ENCODE data around the gene C5orf22. TPM values are rescaled to one million over a fixed set of nuclear protein-coding genes. Genes with fewer than 3 reads are reported as not detected.

C5orf22 gene
- total RNA-seq, 1 experiment from 2014 or later: 18.5 TPM

DNA sequence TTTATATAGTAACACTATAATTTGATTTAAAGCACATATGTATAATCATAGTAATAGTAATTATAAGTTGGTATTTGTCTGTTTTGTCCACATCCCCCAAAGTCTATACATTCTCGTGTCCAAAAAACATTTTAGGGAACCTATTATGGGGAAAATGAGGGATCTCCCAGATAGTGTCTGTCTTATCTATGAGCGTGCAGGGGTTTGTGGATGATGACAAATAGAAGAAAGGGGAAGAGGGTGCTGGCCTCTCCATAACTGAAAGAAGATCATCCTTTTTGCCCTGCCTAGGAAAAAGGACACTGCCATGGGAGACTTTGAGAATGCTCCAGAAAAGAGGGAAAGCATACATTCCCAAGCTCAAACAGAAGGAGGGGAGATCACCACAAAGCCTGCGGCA, 45.3 kb downstream of the C5orf22 start:
- no TSS peak for BruUV-seq (replicated peaks)
- H3K4me3 Mint-ChIP-seq (ENCODE audit: unreplicated experiment): no peak overlapping the region
- POLR2A ChIA-PET: no interaction called here
- peaks cover 59% of the 10 kb centered on the region for H3K27me3 Mint-ChIP-seq (ENCODE audit: insufficient read depth, unreplicated experiment)
- no peak overlapping the region for H3K27ac Mint-ChIP-seq (ENCODE audit: low read depth, unreplicated experiment)
- intact Hi-C loops (cut with micrococcal nuclease): no loop called here
- TF ChIP-seq, protein P1, sequence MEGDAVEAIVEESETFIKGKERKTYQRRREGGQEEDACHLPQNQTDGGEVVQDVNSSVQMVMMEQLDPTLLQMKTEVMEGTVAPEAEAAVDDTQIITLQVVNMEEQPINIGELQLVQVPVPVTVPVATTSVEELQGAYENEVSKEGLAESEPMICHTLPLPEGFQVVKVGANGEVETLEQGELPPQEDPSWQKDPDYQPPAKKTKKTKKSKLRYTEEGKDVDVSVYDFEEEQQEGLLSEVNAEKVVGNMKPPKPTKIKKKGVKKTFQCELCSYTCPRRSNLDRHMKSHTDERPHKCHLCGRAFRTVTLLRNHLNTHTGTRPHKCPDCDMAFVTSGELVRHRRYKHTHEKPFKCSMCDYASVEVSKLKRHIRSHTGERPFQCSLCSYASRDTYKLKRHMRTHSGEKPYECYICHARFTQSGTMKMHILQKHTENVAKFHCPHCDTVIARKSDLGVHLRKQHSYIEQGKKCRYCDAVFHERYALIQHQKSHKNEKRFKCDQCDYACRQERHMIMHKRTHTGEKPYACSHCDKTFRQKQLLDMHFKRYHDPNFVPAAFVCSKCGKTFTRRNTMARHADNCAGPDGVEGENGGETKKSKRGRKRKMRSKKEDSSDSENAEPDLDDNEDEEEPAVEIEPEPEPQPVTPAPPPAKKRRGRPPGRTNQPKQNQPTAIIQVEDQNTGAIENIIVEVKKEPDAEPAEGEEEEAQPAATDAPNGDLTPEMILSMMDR (IDR thresholded peaks at IDR 0.05; ENCODE audit: unreplicated experiment): no peak
- H3K4me1 Mint-ChIP-seq (ENCODE audit: insufficient read depth, unreplicated experiment): peaks cover 5% of the 10 kb centered on the region
- no peaks in the 10 kb centered on the region for H3K9me3 Mint-ChIP-seq (ENCODE audit: unreplicated experiment)
- no peaks in the 10 kb centered on the region for H3K36me3 Mint-ChIP-seq (ENCODE audit: insufficient read depth, unreplicated experiment)
- CTCF ChIA-PET: interaction anchor here (0.6 to 1.2 kb wide), 2 partner anchors 11 to 231 kb away, joined by 3 to 5 read pairs; no protein-coding TSS in a partner anchor
- DNase-seq (ENCODE audit: unreplicated experiment): no peak

DNA sequence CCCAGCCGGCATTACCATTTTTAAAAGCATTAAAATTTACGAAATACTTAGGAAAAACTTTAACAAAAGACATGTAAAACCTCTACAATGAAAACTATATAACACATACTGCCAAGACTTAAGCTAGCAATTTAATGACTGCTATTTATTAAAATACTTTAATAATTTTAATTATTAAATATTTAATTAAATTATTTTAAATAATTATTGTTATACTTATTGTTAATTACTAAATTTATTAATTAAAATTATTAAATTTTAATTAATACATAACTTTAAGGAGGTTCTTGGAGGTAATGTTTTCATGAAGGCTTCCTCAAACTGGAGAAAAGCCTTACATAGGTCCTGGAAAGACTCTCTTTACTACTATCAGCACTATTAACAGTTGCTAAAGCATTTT, 47.5 kb downstream of the C5orf22 start:
- H3K36me3 Mint-ChIP-seq (ENCODE audit: insufficient read depth, unreplicated experiment): no peaks in the 10 kb centered on the region
- no TSS peak for BruUV-seq (replicated peaks)
- peaks cover 5% of the 10 kb centered on the region for H3K4me1 Mint-ChIP-seq (ENCODE audit: insufficient read depth, unreplicated experiment)
- H3K4me3 Mint-ChIP-seq (ENCODE audit: unreplicated experiment): no peak overlapping the region
- peaks cover 66% of the 10 kb centered on the region for H3K27me3 Mint-ChIP-seq (ENCODE audit: insufficient read depth, unreplicated experiment)
- CTCF ChIA-PET: interaction anchor here (0.6 to 2.7 kb wide), 6 partner anchors 230 to 513 kb away, joined by 3 to 54 read pairs (median 4); no protein-coding TSS in a partner anchor
- TF ChIP-seq, protein P1 (IDR thresholded peaks at IDR 0.05; ENCODE audit: unreplicated experiment): no peak
- H3K9me3 Mint-ChIP-seq (ENCODE audit: unreplicated experiment): no peaks in the 10 kb centered on the region
- DNase-seq (ENCODE audit: unreplicated experiment): no peak
- intact Hi-C loops (cut with micrococcal nuclease): no loop called here
- POLR2A ChIA-PET: no interaction called here
- H3K27ac Mint-ChIP-seq (ENCODE audit: low read depth, unreplicated experiment): no peak overlapping the region

DNA sequence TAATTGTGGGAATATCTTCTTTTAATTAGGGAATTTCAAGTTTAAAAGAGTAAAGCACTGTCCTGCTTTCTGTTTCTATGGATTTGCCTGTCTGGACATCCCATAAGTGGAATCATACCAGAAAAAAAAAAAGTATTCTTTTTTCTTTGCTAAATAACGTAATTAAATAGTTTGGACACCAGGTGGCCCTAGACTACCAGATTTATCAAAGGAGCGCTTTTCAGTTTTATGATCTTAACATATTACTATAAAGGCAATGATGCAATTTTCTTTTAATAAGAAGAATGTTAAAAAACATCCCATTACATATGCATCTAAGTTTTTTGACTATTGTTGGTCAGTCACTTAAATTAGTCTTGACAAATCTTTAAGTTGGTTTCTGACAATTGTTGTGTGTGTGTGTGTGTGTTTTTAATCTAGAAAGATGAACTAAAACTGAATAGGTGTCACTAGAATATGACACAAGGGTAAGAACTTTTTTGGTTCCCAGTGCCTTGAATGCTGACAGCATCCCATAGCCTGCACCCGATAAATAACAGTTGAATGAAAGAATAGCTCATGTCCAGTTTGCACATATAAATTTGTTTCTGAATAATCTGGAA, 49.5 kb downstream of the C5orf22 start:
- TF ChIP-seq, protein P1 (IDR thresholded peaks at IDR 0.05; ENCODE audit: unreplicated experiment): peak; percentile 37
- peak; percentile 59 for DNase-seq (ENCODE audit: unreplicated experiment)
- ChIA-PET CTCF (interaction anchor here (0.7 to 2.7 kb wide), 13 partner anchors 17 to 1101 kb away, joined by 3 to 54 read pairs (median 4); no protein-coding TSS in a partner anchor), POLR2A (interaction anchor here (0.9 to 1.4 kb wide), 2 partner anchors 226 to 227 kb away, joined by 3 read pairs; no protein-coding TSS in a partner anchor)
- intact Hi-C loops (cut with micrococcal nuclease): loop anchor here (1.0 to 5.0 kb wide), 3 partner anchors 228 to 512 kb away; no protein-coding TSS in a partner anchor
- H3K27me3 Mint-ChIP-seq (ENCODE audit: insufficient read depth, unreplicated experiment): peaks cover 59% of the 10 kb centered on the region
- no TSS peak for BruUV-seq (replicated peaks)
- no peak overlapping the region for H3K27ac Mint-ChIP-seq (ENCODE audit: low read depth, unreplicated experiment)
- peaks cover 5% of the 10 kb centered on the region for H3K4me1 Mint-ChIP-seq (ENCODE audit: insufficient read depth, unreplicated experiment)
- H3K36me3 Mint-ChIP-seq (ENCODE audit: insufficient read depth, unreplicated experiment): no peaks in the 10 kb centered on the region
- H3K9me3 Mint-ChIP-seq (ENCODE audit: unreplicated experiment): no peaks in the 10 kb centered on the region
- H3K4me3 Mint-ChIP-seq (ENCODE audit: unreplicated experiment): no peak overlapping the region

DNA sequence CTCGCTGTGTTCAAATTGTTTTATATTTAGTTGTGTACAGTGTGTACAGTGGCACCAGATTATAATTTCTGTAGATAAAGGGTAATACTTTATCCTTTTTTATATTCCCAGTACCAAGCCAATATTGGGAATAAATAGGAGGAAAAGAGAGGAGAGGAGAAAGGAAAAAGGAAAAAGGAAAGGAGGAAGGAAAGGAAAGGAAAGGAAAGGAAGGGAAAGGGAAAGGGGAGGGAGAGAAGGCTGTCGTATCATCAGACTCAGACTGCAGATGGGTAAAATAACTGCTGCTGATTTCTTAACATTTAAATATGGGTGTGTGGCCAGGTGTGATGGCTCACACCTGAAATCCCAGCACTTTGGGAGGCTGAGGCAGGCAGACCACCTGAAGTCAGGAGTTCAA, 51.0 kb downstream of the C5orf22 start:
- CTCF ChIA-PET: interaction anchor here (0.6 to 2.6 kb wide), 5 partner anchors 12 to 282 kb away, joined by 3 to 34 read pairs (median 5); no protein-coding TSS in a partner anchor
- Mint-ChIP-seq H3K27me3 (ENCODE audit: insufficient read depth, unreplicated experiment) (peaks cover 44% of the 10 kb centered on the region), H3K27ac (ENCODE audit: low read depth, unreplicated experiment) (no peak overlapping the region), H3K4me3 (ENCODE audit: unreplicated experiment) (no peak overlapping the region), H3K36me3 (ENCODE audit: insufficient read depth, unreplicated experiment) (no peaks in the 10 kb centered on the region), H3K4me1 (ENCODE audit: insufficient read depth, unreplicated experiment) (peaks cover 3% of the 10 kb centered on the region), H3K9me3 (ENCODE audit: unreplicated experiment) (no peaks in the 10 kb centered on the region)
- no peak for DNase-seq (ENCODE audit: unreplicated experiment)
- TF ChIP-seq, protein P1 (IDR thresholded peaks at IDR 0.05; ENCODE audit: unreplicated experiment): no peak
- no TSS peak for BruUV-seq (replicated peaks)
- intact Hi-C loops (cut with micrococcal nuclease): loop anchor here (5.0 kb wide), 1 partner anchor 494 kb away; no protein-coding TSS in a partner anchor
- POLR2A ChIA-PET: no interaction called here
